ENCODE data around the gene IL17RD. TPM values are rescaled to one million over a fixed set of nuclear protein-coding genes. Genes with fewer than 3 reads are reported as not detected.

The IL17RD gene
- total RNA-seq, 1 donor from 2014 or later, result 51.9 TPM

GRCh38 chr3:57164217-57164656 is 916 bp downstream of the IL17RD start:
- H3K27me3 Mint-ChIP-seq (ENCODE audit: low read depth), result peaks cover 3% of the 10 kb centered on the region
- H3K4me1 Mint-ChIP-seq, result peaks cover 66% of the 10 kb centered on the region
- H3K27ac Mint-ChIP-seq (ENCODE audit: unreplicated experiment), result peak overlapping the region; percentile 99
- peak overlapping the region; percentile 98 for H3K4me3 Mint-ChIP-seq
- TF ChIP-seq CTCF (conservative IDR thresholded peaks at IDR 0.05), result no peak
- no peaks in the 10 kb centered on the region for H3K36me3 Mint-ChIP-seq (ENCODE audit: low read depth)
- H3K9me3 Mint-ChIP-seq, result no peaks in the 10 kb centered on the region
- DNase-seq (ENCODE audit: low read depth, low spot score), result peak; percentile 33

GRCh38 chr3:57163751-57164150 is 1.4 kb downstream of the IL17RD start:
- peaks cover 3% of the 10 kb centered on the region for H3K27me3 Mint-ChIP-seq (ENCODE audit: low read depth)
- no peaks in the 10 kb centered on the region for H3K36me3 Mint-ChIP-seq (ENCODE audit: low read depth)
- H3K9me3 Mint-ChIP-seq, result no peaks in the 10 kb centered on the region
- H3K27ac Mint-ChIP-seq (ENCODE audit: unreplicated experiment), result no peak overlapping the region
- TF ChIP-seq CTCF (conservative IDR thresholded peaks at IDR 0.05), result no peak
- H3K4me3 Mint-ChIP-seq, result peak overlapping the region; percentile 98
- DNase-seq (ENCODE audit: low read depth, low spot score), result no peak
- H3K4me1 Mint-ChIP-seq, result peaks cover 71% of the 10 kb centered on the region

- peaks cover 3% of the 10 kb centered on the region for H3K27me3 Mint-ChIP-seq (ENCODE audit: low read depth)
- no peaks in the 10 kb centered on the region for H3K36me3 Mint-ChIP-seq (ENCODE audit: low read depth)
- H3K4me1 Mint-ChIP-seq, result peaks cover 83% of the 10 kb centered on the region
- DNase-seq (ENCODE audit: low read depth, low spot score), result no peak
- no peak overlapping the region for H3K27ac Mint-ChIP-seq (ENCODE audit: unreplicated experiment)
- H3K9me3 Mint-ChIP-seq, result no peaks in the 10 kb centered on the region
- peak overlapping the region; percentile 98 for H3K4me3 Mint-ChIP-seq
- no peak for TF ChIP-seq CTCF (conservative IDR thresholded peaks at IDR 0.05)
Measured at GRCh38 chr3:57161915-57162314, 3.2 kb downstream of the IL17RD start.

GRCh38 chr3:57160765-57161538 is 4.2 kb downstream of the IL17RD start:
- Mint-ChIP-seq H3K27ac (ENCODE audit: unreplicated experiment) (no peak overlapping the region), H3K27me3 (ENCODE audit: low read depth) (no peaks in the 10 kb centered on the region), H3K4me1 (peaks cover 83% of the 10 kb centered on the region), H3K36me3 (ENCODE audit: low read depth) (no peaks in the 10 kb centered on the region), H3K4me3 (peak overlapping the region; percentile 63), H3K9me3 (no peaks in the 10 kb centered on the region)
- TF ChIP-seq CTCF (conservative IDR thresholded peaks at IDR 0.05), result no peak
- no peak for DNase-seq (ENCODE audit: low read depth, low spot score)

- H3K4me3 Mint-ChIP-seq, result peak overlapping the region; percentile 71
- no peak for DNase-seq (ENCODE audit: low read depth, low spot score)
Measured at GRCh38 chr3:57160076-57160764, 4.9 kb downstream of the IL17RD start.

More at GRCh38 chr3:57160076-57160764, 4.9 kb downstream of the IL17RD start:
- no peaks in the 10 kb centered on the region for H3K27me3 Mint-ChIP-seq (ENCODE audit: low read depth)
- no peak for TF ChIP-seq CTCF (conservative IDR thresholded peaks at IDR 0.05)
- H3K27ac Mint-ChIP-seq (ENCODE audit: unreplicated experiment), result peak overlapping the region; percentile 81
- H3K36me3 Mint-ChIP-seq (ENCODE audit: low read depth), result no peaks in the 10 kb centered on the region
- H3K4me1 Mint-ChIP-seq, result peaks cover 82% of the 10 kb centered on the region
- no peaks in the 10 kb centered on the region for H3K9me3 Mint-ChIP-seq

All from neural crest cell (in vitro differentiated cells).